HG02763 (cell line): ENCODE results near the gene PTCRA.
A peak's percentile ranks its signal among the peaks of the same experiment; 100 is the strongest.
"Not testable (repeated sequence)": the region's sequence is repeated elsewhere in the genome, so short reads cannot be mapped to it uniquely, and the experiment has no call there.

Source experiments
- ATAC-seq: cut with Tn5 transposase; IDR thresholded peaks from one replicate; pipeline ENCODE4 v1.9.1; 2021; ENCODE audit warnings: mild to moderate bottlenecking, moderate library complexity; ENCODE audit not compliant: unreplicated experiment

Gene PTCRA, protein sequence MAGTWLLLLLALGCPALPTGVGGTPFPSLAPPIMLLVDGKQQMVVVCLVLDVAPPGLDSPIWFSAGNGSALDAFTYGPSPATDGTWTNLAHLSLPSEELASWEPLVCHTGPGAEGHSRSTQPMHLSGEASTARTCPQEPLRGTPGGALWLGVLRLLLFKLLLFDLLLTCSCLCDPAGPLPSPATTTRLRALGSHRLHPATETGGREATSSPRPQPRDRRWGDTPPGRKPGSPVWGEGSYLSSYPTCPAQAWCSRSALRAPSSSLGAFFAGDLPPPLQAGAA

GRCh38 chr6:42915732-42916131, at the start of gene PTCRA:
TSS of gene PTCRA (plus strand) at chr6:42916053. CDS start at chr6:42916070, 17 bp downstream.
- no peak for ATAC-seq

GRCh38 chr6:42870145-42870936, 45.5 kb upstream of the PTCRA start:
- no peak for ATAC-seq

DNA sequence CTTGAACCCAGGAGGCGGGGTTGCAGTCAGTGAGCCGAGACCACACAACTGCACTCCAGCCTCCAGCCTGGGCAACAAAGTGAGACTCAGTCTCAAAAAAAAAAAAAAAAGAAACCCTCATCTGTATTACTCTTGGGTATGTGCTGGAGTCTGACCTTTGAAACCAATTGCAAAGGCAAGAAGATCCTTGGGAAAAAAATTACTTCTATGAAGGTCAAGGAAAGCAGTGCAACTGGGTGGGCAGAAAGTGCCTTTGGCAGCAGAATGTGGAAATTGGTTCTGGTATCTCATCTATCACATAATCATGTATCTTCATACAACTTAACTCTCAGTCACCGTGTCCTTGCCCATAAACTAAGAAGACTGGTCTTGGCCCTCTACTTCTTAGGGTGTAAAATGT, 44.1 kb upstream of the PTCRA start:
- ATAC-seq = no peak

DNA sequence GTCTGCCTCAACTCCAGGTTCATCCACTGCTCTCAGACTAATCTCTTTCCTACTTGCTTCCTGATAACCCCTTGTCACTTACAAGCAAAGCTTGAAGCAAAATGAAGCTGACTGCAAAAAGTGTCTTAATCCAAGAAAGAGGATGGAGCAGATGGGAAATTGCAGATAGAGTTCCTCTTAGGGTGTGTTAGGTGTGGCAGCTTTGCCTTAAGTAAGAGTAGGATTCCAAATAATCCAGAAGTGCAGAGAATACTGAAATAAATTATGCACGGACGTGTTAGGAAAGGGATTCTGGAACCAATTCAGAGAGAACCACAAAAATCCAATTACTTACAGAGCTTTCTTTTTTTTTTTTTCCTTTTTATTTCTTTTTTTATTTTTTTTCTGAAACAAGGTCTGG, 42.5 kb upstream of the PTCRA start:
- no peak for ATAC-seq

DNA sequence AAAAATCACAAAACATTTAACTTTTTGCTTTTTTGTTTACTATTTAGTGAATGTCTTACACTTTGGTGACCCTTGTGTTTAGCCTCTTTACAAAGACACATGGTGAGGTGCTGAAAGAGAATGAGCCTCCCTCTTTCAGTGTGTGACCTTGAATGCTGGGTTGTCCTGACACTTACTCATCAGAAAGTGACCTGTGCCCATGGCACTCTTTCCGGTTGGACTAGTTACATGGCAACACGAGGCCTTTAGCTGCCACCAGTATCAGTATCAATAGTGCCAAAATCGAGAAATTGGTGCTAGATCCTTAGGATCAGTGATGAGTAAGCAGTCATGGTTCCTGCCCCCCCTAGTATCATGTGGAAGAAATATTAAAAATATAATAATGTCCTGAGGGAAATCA, 38.2 kb upstream of the PTCRA start:
- no peak for ATAC-seq

DNA sequence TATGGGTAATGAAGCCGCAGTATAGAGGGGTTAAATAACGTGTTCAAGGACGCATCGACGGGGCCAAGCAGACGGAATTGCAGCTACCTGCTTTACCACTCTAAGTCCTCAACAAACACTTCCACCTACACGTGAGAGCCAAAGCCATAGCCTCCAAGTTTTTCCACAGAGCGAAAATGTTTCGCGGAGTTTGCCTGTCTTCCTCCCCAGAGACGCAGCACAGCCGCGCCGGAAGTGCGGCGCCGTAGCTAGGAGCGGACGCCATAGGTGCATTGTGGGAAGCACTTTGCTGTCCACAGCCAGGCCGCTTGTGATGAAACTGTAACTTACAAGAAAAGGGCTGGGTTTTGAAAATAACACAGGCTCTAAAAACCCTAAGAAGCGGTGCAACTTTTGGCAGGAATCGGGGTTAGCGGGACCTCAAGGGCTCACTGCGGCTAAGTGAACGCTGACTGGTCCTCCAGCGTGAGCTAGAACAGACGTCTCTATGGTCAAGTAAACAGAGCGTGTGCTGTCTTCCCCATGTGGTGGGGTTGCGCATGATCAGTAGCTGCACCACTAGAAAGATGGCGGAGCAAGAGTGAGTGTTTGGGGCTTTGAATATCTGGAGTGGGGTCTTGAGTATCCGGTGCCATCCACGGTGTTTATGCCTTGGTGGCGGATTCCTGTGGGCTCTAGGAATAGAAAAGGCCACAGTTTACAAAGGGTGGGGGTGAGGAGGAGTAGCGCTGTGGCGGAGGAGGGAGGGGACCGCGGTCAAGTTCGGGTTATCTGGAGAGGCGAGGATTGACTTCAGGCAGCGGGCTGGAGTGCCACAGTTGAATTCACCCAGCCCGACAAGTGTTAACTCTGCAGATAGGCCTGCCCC, 36.2 kb upstream of the PTCRA start, which contains the start of gene RPL7L1:
Gene RPL7L1 (plus strand): TSS at position 245 of the 868 bp plus-strand sequence. CDS start 295 bp downstream, at position 540.
- peak; percentile 87 for ATAC-seq

GRCh38 chr6:42880240-42880817, 35.5 kb upstream of the PTCRA start:
- not testable (repeated sequence) for ATAC-seq

- ATAC-seq = not testable (repeated sequence)
These were observed 35.0 kb upstream of the PTCRA start for GRCh38 chr6:42880871-42881270.

DNA sequence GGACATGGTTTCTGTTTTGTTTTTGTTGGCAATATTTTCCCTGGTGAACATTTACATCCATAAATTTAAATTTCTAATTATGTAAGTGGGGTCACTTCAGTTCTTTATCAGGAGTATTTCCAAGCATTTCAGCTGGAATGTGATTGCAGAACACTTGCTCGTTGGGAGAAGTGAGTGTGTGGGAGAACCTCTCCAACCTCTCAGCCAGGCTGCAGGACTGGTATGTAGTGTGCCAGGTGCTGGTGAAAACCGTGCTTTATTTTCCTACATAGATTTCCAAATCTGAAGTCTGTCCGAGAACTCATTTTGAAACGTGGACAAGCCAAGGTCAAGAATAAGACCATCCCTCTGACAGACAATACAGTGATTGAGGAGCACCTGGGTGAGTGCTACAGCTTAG, 30.2 kb upstream of the PTCRA start:
- ATAC-seq = no peak

- not testable (repeated sequence) for ATAC-seq
These were observed 27.7 kb upstream of the PTCRA start for GRCh38 chr6:42888201-42888600.

- no peak for ATAC-seq
These were observed 26.0 kb upstream of the PTCRA start for GRCh38 chr6:42889815-42890214.

DNA sequence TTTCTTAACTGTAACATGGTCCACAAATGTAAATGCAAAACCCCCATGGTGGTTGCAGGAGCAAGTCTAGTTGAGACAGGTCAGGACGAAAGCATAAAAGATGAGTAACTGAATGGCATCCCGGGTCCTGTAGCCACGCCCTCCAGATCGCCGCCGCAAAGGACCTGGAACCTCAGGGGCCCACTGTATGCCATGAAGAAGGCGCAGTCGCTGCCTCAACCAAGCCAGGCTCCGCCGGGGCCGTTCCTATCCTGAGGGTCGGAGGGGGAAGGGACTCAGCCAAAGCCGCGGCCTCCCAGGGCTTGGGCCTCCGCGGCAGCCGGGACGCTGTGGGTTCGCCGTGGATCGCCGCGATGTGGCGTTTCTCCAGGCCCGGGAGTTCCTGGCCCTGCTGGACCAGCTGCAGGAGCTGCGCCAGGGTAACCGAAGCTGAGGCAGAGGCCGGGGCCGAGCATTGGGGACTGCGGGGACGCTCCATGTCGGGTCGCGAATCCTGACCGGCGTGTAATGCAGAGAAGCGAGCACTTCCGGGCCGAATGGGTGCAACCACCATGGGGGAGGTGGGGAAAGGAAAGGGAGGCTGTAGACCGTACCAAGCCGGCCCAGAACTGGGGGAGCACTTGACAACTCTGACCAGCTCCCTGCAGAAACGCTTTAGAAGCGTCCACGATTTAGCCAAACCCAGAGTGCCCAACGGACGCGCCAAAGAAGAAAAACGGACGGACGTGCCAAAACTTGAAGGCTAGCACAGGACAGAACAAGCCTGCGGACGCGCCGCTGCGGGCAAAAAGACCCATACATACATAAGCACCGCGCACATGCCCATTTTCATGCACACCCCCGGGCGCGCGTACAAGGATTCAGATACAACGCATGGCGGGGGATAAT, 25.3 kb upstream of the PTCRA start:
- ATAC-seq = peak; percentile 76

DNA sequence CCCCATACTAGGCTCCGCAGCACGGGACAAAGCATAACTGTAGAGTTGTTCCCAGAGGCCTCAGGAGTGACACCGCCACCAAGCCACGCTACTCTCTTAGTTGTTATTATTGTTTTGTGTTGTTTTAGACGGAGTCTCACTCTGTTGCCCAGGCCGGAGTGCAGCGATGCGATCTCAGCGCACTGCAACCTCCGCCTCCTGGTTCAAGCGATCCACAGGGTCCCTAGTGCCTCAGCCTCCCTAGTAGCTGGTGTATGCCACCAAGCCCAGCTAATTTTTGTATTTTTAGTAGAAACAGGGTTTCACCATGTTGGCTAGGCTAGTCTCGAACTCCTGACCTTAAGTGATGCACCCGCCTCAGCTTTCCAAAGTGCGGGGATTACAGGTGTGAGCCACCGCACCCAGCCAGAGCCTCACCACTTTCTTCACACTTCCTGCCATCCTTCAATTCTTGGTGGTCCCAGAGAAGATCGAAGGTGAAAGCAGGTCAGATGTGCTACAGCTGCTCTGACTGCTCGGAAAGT, 24.6 kb upstream of the PTCRA start:
- no peak for ATAC-seq

DNA sequence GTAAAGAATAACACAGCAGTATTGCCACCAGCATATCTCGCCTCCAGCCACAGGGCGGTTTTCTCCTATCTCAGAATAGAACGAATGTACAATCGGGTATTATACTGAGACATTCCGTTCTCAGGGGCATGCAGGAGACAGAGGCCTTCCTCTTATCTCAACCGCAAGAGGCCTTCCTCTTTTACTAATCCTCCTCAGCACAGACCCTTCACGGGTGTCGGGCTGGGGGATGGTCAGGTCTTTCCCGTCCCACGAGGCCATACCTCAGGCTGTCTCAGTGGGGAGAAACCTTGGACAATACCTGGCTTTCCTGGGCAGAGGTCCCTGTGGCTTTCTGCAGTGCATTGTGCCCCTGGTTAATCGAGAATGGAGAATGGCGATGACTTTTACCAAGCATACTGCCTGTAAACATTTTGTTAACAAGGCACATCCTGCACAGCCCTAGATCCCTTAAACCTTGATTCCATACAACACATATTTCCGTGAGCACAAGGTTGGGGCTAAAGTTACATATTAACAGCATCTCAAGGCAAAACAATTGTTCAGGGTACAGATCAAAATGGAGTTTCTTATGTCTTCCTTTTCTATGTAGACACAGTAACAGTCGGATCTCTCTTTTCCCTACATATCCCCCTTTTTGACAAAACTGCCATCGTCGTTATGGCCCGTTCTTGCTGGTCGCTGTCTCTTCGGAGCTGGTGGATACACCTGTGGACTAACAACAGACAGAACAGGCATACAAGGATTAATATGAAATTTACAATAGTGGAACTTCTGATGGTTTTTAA, 21.6 kb upstream of the PTCRA start:
- ATAC-seq = not testable (repeated sequence)

GRCh38 chr6:42896178-42896719, 19.6 kb upstream of the PTCRA start:
- no peak for ATAC-seq

DNA sequence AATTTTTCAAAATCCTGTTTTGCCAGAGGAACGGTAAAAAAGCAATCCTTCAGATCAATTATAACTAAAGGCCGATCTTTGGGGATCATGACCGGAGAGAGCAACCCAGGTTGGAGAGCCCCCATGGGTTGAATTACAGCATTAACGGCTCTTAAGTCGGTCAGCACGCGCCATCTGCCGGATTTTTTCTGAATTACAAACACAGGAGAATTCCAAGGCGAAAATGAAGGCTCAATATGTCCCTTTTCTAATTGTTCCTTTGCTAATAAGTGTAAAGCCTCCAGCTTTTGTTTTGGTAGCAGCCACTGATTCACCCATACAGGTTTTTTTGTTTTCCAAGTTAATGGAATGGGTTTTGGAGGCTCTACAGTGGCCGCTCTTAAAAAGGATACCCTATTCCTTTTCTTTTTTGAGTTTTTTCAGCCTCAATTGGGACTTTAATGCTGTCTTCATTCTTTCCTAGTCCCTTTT, 16.9 kb upstream of the PTCRA start:
- no peak for ATAC-seq

DNA sequence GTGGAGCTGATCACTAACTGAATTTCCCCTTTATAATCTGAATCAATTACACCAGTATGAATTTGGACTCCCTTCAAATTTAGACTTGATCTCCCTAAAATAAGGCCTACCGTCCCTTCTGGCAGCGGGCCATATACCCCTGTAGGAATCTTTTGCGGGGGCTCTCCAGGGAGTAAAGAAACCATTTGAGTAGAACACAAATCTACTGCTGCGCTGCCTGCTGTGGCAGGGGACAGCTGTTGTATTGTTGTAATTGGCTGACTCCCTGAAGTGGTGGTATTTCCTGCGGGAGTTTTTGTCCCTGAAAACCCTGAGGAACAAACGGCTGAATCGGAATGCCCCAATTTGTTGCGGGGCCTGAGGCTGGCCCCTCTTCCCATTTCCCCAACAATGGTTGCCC, 16.0 kb upstream of the PTCRA start:
- ATAC-seq = no peak

GRCh38 chr6:42901538-42901957, 14.3 kb upstream of the PTCRA start:
- no peak for ATAC-seq
